GM13977 (cell line): Measurements from ENCODE around the gene TBRG4.

ENCODE experiments used
- DNase-seq: peaks from one replicate; pipeline ENCODE4 v3.0.0; 2012; ENCODE audit warnings: low spot score
- CTCF ChIP-seq: IDR thresholded peaks from 2 replicates; pipeline ENCODE4 v1.5.1; 2012; ENCODE audit warnings: mild to moderate bottlenecking, control low read depth; ENCODE audit not compliant: insufficient read depth; ENCODE audit errors: extremely low read depth, missing control alignments
- in situ Hi-C: fragments of 300-500 bp; cut with MboI; formaldehyde crosslinking; loops from one replicate; pipeline ENCODE4 v1.12.0; 2022; ENCODE audit warnings: low sequenced_read_pairs, low pct_unique_long_range_greater_than_20kb, mixed read lengths, inconsistent platforms; ENCODE audit not compliant: unreplicated experiment

TBRG4 gene

GRCh38 chr7:45151131-45151684 lies 39.7 kb upstream of the TBRG4 start:
- no peak for DNase-seq
- no peak for TF ChIP-seq CTCF
- in situ Hi-C loops: loop anchor here (10.0 to 25.0 kb wide), 2 partner anchors 104 to 711 kb away; partner anchors contain the start of gene CCDC201

- in situ Hi-C loops: loop anchor here (10.0 to 25.0 kb wide), 2 partner anchors 105 to 712 kb away; partner anchors contain the start of gene CCDC201
- DNase-seq: no peak
Measured at GRCh38 chr7:45150199-45150598, 38.7 kb upstream of the TBRG4 start.

GRCh38 chr7:45149606-45150005 lies 38.1 kb upstream of the TBRG4 start:
- TF ChIP-seq CTCF: no peak
- in situ Hi-C loops: loop anchor here (10.0 to 25.0 kb wide), 3 partner anchors 105 to 713 kb away; partner anchors contain the start of genes CCDC201 and TMED4
- DNase-seq: no peak

More at GRCh38 chr7:45150199-45150598, 38.7 kb upstream of the TBRG4 start:
- TF ChIP-seq CTCF: no peak

GRCh38 chr7:45148653-45148973 lies 37.1 kb upstream of the TBRG4 start:
- no peak for DNase-seq
- TF ChIP-seq CTCF: no peak
- in situ Hi-C loops: loop anchor here (25.0 kb wide), 1 partner anchor 561 kb away; the partner anchor contains the start of gene TMED4

GRCh38 chr7:45147858-45148652 lies 36.6 kb upstream of the TBRG4 start:
- in situ Hi-C loops: loop anchor here (25.0 kb wide), 1 partner anchor 561 kb away; the partner anchor contains the start of gene TMED4
- TF ChIP-seq CTCF: no peak
- DNase-seq: no peak

- TF ChIP-seq CTCF: no peak
- in situ Hi-C loops: loop anchor here (25.0 kb wide), 1 partner anchor 559 kb away; the partner anchor contains the start of gene TMED4
- DNase-seq: no peak
Measured at GRCh38 chr7:45146531-45147379, 35.3 kb upstream of the TBRG4 start.
